Upper lobe of left lung (tissue), 4 donors: ENCODE results near the gene S100A9.

ENCODE experiments used
- CTCF ChIP-seq, 6 experiments: fragments of 450-650 bp in 4 of 6; fragments of 200-600 bp in 2 of 6; sonication (generic) in 2 of 6; IDR thresholded peaks; one replicate each; pipeline ENCODE4 v1.5.1; 2016 to 2019; ENCODE audit warnings: antibody characterized with exemption in 6 of 6
- EP300 ChIP-seq, 4 donors: sonication (generic); formaldehyde crosslinking; IDR thresholded peaks; one replicate each; pipeline ENCODE4 v1.5.1; 2017; ENCODE audit warnings: antibody characterized with exemption in 4 of 4, control low read depth in 2 of 4
- POLR2A ChIP-seq, 4 donors: fragments of 450-650 bp; IDR thresholded peaks; one replicate each; pipeline ENCODE4 v1.5.1; 2016 to 2017; ENCODE audit warnings: antibody characterized with exemption in 4 of 4, mild to moderate bottlenecking in 2 of 4
- POLR2AphosphoS5 ChIP-seq, 2 donors: sonication (generic); formaldehyde crosslinking; IDR thresholded peaks; one replicate each; pipeline ENCODE4 v1.5.1; 2017; ENCODE audit warnings: antibody characterized with exemption in 2 of 2

GRCh38 chr1:153384958-153385580 lies 27.4 kb downstream of the S100A9 start:
- no peak for TF ChIP-seq CTCF (IDR thresholded peaks at IDR 0.05)
- TF ChIP-seq EP300 (IDR thresholded peaks at IDR 0.05) = no peak
- no peak for TF ChIP-seq POLR2A (IDR thresholded peaks at IDR 0.05)
- TF ChIP-seq POLR2AphosphoS5 (IDR thresholded peaks at IDR 0.05) = no peak
